CD4-positive, alpha-beta memory T cell (primary cell): Measurements from ENCODE around the gene SIAH3. TPM values are rescaled to one million over a fixed set of nuclear protein-coding genes. Genes with fewer than 3 reads are reported as not detected.
A peak's percentile ranks its signal among the peaks of the same experiment; 100 is the strongest.

Experiments
- CTCF ChIA-PET: fragments of 350-600 bp; sonication (Branson Sonifier 250); formaldehyde crosslinking; loops from one replicate; lab custom pipeline; 2021; ENCODE audit warnings: inconsistent platforms; ENCODE audit not compliant: partially characterized antibody; lab: Charles Lee
- POLR2A ChIA-PET: fragments of 350-600 bp; sonication (Branson Sonifier 250); formaldehyde crosslinking; loops from one replicate; lab custom pipeline; 2021; ENCODE audit not compliant: partially characterized antibody; lab: Charles Lee
- DNase-seq, 5 donors: peaks; one replicate each; pipeline versions ENCODE4 v3.0.0 to v3.0.0-alpha.2; 2020 to 2022; ENCODE audit warnings: mixed read lengths in 1 of 5
- H3K27ac ChIP-seq: one replicate; pipeline ENCODE4 v1.7.0; 2013; ENCODE audit warnings: low read depth, low read length
- H3K27me3 ChIP-seq: 2 replicates; pipeline ENCODE4 v1.7.0; 2013; ENCODE audit warnings: mild to moderate bottlenecking, low read length, moderate library complexity; ENCODE audit not compliant: insufficient read depth
- H3K36me3 ChIP-seq: 2 replicates; pipeline ENCODE4 v1.7.0; 2013; ENCODE audit warnings: mild to moderate bottlenecking, low read length, moderate library complexity; ENCODE audit not compliant: insufficient read depth
- H3K4me1 ChIP-seq: 2 replicates; pipeline ENCODE4 v1.7.0; 2013; ENCODE audit warnings: mild to moderate bottlenecking, low read length, moderate library complexity; ENCODE audit not compliant: insufficient read depth
- H3K4me3 ChIP-seq, 2 donors: one replicate each; pipeline ENCODE4 v1.7.0; 2013; ENCODE audit warnings: low read length in 2 of 2, mild to moderate bottlenecking in 1 of 2
- H3K9me3 ChIP-seq, 2 donors: one replicate each; pipeline ENCODE4 v1.7.0; 2013; ENCODE audit warnings: low read length in 2 of 2, control low read depth in 1 of 2; ENCODE audit not compliant: control insufficient read depth in 1 of 2
- H3K27ac Mint-ChIP-seq, 7 donors: one replicate each; pipeline ENCODE4 v1.8.0; 2020 to 2021; ENCODE audit warnings: mixed read lengths in 7 of 7, mild to moderate bottlenecking in 6 of 7, inconsistent platforms in 3 of 7, moderate library complexity in 3 of 7
- H3K27me3 Mint-ChIP-seq, 2 donors: one replicate each; pipeline ENCODE4 v1.8.0; 2020 to 2021; ENCODE audit warnings: mixed read lengths in 2 of 2
- H3K36me3 Mint-ChIP-seq, 2 donors: one replicate each; pipeline ENCODE4 v1.8.0; 2020 to 2021; ENCODE audit warnings: mixed read lengths in 2 of 2, inconsistent platforms in 1 of 2, mild to moderate bottlenecking in 1 of 2
- H3K4me1 Mint-ChIP-seq, 4 donors: one replicate each; pipeline ENCODE4 v1.8.0; 2020 to 2021; ENCODE audit warnings: mixed read lengths in 4 of 4, mild to moderate bottlenecking in 1 of 4
- H3K4me3 Mint-ChIP-seq, 8 donors: one replicate each; pipeline ENCODE4 v1.8.0; 2020 to 2021; ENCODE audit warnings: mixed read lengths in 8 of 8, mild to moderate bottlenecking in 7 of 8, moderate library complexity in 6 of 8, inconsistent platforms in 3 of 8
- H3K9me3 Mint-ChIP-seq, 8 donors: one replicate each; pipeline ENCODE4 v1.8.0; 2020 to 2021; ENCODE audit warnings: mixed read lengths in 8 of 8, mild to moderate bottlenecking in 5 of 8, inconsistent platforms in 3 of 8, moderate library complexity in 1 of 8
- intact Hi-C: fragments of 100-400 bp; cut with micrococcal nuclease; formaldehyde crosslinking; loops from one replicate; pipeline ENCODE4 v1.15.1; 2023
- polyA plus RNA-seq, 2 donors: library from polyadenylated mRNA; unstranded; fragments of 300-500 nt; fragmentation: Illumina TruSeq; gene quantifications; one replicate each; pipeline ENCODE4 v1.2.3, GENCODE V29; 2021
- total RNA-seq, 2 experiments: library from RNA; stranded (reverse); gene quantifications; one replicate each; pipeline ENCODE4 v1.2.3, GENCODE V29; 2021

Gene SIAH3, protein sequence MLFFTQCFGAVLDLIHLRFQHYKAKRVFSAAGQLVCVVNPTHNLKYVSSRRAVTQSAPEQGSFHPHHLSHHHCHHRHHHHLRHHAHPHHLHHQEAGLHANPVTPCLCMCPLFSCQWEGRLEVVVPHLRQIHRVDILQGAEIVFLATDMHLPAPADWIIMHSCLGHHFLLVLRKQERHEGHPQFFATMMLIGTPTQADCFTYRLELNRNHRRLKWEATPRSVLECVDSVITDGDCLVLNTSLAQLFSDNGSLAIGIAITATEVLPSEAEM
- total RNA-seq (1 to 10 TPM; 1.5 to 1.9 TPM), polyA plus RNA-seq (under 1 TPM in 1 of 2 donors, not detected in 1; 0.13 TPM)

DNA sequence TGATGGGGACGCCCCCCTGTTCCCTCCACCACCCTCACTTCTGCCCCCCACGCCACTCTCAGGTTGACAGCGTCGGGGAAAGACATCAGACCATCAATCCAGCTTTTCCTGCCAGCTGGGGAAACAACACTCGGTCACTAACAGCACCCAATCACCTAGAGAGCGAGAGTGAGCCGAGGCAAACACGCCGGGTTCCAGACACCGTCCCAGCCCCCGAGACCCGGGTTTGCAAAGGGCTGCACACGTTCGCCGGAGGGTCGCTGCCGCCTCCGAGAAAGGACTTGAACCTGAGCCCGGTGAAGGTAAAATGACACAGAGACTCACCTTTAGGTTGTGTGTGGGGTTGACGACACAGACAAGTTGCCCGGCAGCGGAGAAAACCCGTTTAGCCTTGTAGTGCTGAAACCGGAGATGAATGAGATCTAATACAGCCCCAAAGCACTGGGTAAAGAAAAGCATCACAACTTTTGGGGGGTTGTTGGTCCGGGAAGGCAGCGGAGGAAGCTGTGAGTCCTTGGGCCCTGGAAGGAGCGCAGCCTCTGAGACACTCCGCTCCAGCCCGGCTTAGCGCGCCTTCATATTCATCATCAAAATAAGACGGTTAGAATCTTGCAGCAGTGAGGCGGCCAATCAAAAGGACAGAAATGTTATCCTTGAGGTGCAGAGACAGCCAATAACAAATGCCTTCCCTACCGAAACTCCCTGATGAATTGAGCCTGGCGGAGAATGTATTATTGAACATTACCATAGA, at the start of gene SIAH3:
SIAH3 (minus strand) TSS at position 583 of the 751 bp plus-strand sequence; CDS start at position 459, 124 bp downstream.
- Histone ChIP-seq H3K4me3 (peak within 1 kb of the TSS in 1 of 2 donors; percentile 40), H3K9me3 (no peaks in the 10 kb centered on the region), H3K27me3 (peaks cover 10% of the 10 kb centered on the region), H3K36me3 (no peaks in the 10 kb centered on the region), H3K4me1 (peaks cover 48% of the 10 kb centered on the region), H3K27ac (no peak within 1 kb of the TSS)
- Mint-ChIP-seq H3K27ac (peak within 1 kb of the TSS; percentile 44 to 89 (median 74)), H3K27me3 (peaks cover 2 to 19% of the 10 kb centered on the region in 2 donors), H3K4me1 (peaks cover 36 to 54% (median 47%) of the 10 kb centered on the region in 4 donors), H3K4me3 (peak within 1 kb of the TSS; percentile 73 to 94 (median 89)), H3K9me3 (peaks cover 0 to 12% (median 6%) of the 10 kb centered on the region in 8 donors), H3K36me3 (no peaks in the 10 kb centered on the region)
- intact Hi-C loops, result no loop called here
- ChIA-PET POLR2A (interaction anchor here (0.6 kb wide), 2 partner anchors 8 to 99 kb away, joined by 3 to 4 read pairs; no protein-coding TSS in a partner anchor), CTCF (no interaction called here)
- DNase-seq, result peak in 4 of 5 donors; percentile 8 to 24 (median 19)

DNA sequence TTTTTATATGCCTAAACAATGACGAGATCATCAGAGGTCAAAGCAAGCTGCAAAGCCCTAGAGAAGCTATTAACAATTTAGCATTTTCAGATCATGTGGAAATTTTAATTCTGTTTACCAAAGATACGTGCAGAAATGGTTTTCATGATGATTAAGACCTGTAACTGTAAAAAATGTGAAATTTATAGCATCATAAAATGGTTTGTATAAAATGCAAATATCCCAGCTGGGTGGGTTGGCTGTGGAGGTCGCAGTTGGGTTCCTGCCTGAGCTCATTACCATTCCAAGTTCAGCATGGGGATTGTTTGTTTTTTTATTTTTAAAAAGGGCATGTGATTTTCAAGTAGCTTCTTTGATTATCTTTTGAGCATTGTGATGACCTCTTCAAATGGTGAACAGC, 47.9 kb upstream of the SIAH3 start:
- Histone ChIP-seq H3K9me3 (no peaks in the 10 kb centered on the region), H3K4me1 (no peaks in the 10 kb centered on the region), H3K27me3 (no peaks in the 10 kb centered on the region), H3K36me3 (no peaks in the 10 kb centered on the region), H3K27ac (no peak overlapping the region), H3K4me3 (no peak overlapping the region)
- Mint-ChIP-seq H3K4me1 (no peaks in the 10 kb centered on the region), H3K27me3 (peaks cover 16% of the 10 kb centered on the region in 2 donors), H3K36me3 (no peaks in the 10 kb centered on the region), H3K9me3 (peaks cover 0 to 3% (median 0%) of the 10 kb centered on the region in 8 donors), H3K4me3 (no peak overlapping the region), H3K27ac (no peak overlapping the region)
- no peak for DNase-seq
- ChIA-PET POLR2A (no interaction called here), CTCF (no interaction called here)
- intact Hi-C loops, result no loop called here

DNA sequence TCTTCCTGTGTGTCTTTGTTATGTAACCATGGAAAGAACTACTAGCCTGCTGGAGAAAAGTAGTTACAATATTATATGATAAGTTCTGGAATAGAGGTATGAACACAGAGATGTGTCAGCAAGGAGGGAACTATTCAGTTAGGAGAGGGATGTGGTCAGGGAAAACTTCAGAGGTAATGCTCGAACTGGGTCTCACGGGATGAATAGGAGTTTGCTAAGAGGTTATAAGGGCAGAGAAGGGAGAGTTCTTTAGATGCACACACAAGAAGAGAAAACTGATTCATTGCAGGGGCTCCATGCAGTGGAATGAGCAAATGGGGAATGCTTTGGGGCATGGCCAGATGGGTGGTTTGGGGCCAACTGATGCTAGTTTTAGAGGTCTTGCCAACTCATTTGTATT, 46.0 kb upstream of the SIAH3 start:
- peaks cover 15 to 16% of the 10 kb centered on the region in 2 donors for H3K27me3 Mint-ChIP-seq
- no peak overlapping the region for H3K4me3 ChIP-seq
- intact Hi-C loops, result no loop called here
- H3K9me3 Mint-ChIP-seq, result peaks cover 0 to 3% (median 0%) of the 10 kb centered on the region in 8 donors
- H3K36me3 Mint-ChIP-seq, result no peaks in the 10 kb centered on the region
- H3K27ac ChIP-seq, result no peak overlapping the region
- CTCF ChIA-PET, result no interaction called here
- no peaks in the 10 kb centered on the region for H3K27me3 ChIP-seq
- POLR2A ChIA-PET, result no interaction called here
- no peaks in the 10 kb centered on the region for H3K36me3 ChIP-seq
- peak overlapping the region in 1 of 7 donors; percentile 1 for H3K27ac Mint-ChIP-seq
- no peak overlapping the region for H3K4me3 Mint-ChIP-seq
- no peaks in the 10 kb centered on the region for H3K4me1 Mint-ChIP-seq
- no peaks in the 10 kb centered on the region for H3K9me3 ChIP-seq
- no peak for DNase-seq
- no peaks in the 10 kb centered on the region for H3K4me1 ChIP-seq

DNA sequence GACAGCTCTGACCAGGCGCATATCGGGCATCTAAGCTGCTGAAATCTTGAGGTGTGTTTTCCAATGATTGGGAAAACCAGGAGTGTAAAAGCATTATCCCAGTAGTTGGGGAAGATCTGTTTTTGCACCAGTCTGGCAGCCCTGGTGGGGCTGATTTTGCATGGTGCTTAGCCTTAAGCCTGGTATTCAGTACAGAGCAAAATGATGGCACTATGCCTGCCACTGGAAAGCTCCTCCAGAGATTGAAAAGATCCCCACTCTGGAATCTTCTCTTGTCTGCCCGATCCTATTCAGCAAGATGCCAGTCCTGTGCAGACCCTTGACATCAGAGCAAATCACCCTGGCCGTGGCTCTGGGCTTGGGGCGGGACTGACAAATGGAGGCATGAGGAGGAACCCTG, 44.7 kb upstream of the SIAH3 start:
- H3K4me3 Mint-ChIP-seq, result no peak overlapping the region
- DNase-seq, result no peak
- H3K9me3 Mint-ChIP-seq, result peaks cover 0 to 3% (median 0%) of the 10 kb centered on the region in 8 donors
- peaks cover 15 to 16% of the 10 kb centered on the region in 2 donors for H3K27me3 Mint-ChIP-seq
- H3K27ac Mint-ChIP-seq, result no peak overlapping the region
- ChIA-PET CTCF (no interaction called here), POLR2A (no interaction called here)
- no peaks in the 10 kb centered on the region for H3K27me3 ChIP-seq
- no peak overlapping the region for H3K27ac ChIP-seq
- no peak overlapping the region for H3K4me3 ChIP-seq
- no peaks in the 10 kb centered on the region for H3K36me3 Mint-ChIP-seq
- intact Hi-C loops, result no loop called here
- H3K9me3 ChIP-seq, result no peaks in the 10 kb centered on the region
- no peaks in the 10 kb centered on the region for H3K4me1 Mint-ChIP-seq
- H3K4me1 ChIP-seq, result no peaks in the 10 kb centered on the region
- no peaks in the 10 kb centered on the region for H3K36me3 ChIP-seq

DNA sequence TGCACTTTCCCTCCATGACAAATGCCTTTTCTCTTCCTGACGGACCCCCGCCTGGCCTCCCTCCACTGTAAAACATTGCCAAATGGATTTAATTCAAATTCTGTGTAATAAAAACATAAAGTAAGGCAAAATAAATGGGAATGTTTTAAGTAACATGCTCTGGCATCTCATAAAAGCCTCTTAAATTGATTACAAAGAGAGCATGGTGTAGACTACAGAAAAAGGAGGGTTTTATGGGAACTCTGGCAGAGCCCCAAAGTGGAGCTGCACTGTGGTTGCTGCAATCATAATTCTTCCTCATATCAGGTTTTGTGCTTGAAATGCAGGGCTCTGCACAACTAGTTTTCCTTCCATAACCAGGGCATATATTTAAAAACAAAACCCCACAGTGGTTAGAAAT, 44.3 kb upstream of the SIAH3 start:
- no peaks in the 10 kb centered on the region for H3K4me1 Mint-ChIP-seq
- H3K36me3 Mint-ChIP-seq, result no peaks in the 10 kb centered on the region
- ChIA-PET POLR2A (no interaction called here), CTCF (no interaction called here)
- Histone ChIP-seq H3K9me3 (no peaks in the 10 kb centered on the region), H3K27me3 (no peaks in the 10 kb centered on the region), H3K4me1 (no peaks in the 10 kb centered on the region), H3K36me3 (no peaks in the 10 kb centered on the region), H3K27ac (no peak overlapping the region), H3K4me3 (no peak overlapping the region)
- intact Hi-C loops, result no loop called here
- H3K27ac Mint-ChIP-seq, result no peak overlapping the region
- peaks cover 15 to 16% of the 10 kb centered on the region in 2 donors for H3K27me3 Mint-ChIP-seq
- H3K4me3 Mint-ChIP-seq, result no peak overlapping the region
- no peak for DNase-seq
- peaks cover 0 to 3% (median 0%) of the 10 kb centered on the region in 8 donors for H3K9me3 Mint-ChIP-seq

DNA sequence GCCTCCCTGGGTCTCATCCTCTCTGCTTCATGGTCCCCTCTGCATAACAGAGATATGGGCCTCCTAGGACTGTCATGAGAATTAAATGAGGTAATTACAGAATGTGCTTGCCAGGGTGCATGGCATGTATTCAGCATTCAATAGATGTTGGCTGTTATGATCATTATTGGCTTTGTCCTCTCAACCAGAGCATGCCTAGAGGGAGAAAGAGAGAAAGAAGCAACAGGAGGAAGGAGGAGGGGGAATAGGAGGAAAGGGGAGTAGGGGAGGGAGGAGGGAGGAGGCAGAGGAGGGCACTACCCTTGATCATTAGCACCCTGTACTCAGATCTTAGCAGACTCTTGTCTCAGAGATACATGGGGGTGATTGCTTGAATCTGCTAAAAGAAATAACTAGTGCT, 41.0 kb upstream of the SIAH3 start:
- intact Hi-C loops, result no loop called here
- Histone ChIP-seq H3K27ac (no peak overlapping the region), H3K36me3 (no peaks in the 10 kb centered on the region), H3K27me3 (no peaks in the 10 kb centered on the region), H3K4me3 (no peak overlapping the region), H3K4me1 (no peaks in the 10 kb centered on the region), H3K9me3 (no peaks in the 10 kb centered on the region)
- Mint-ChIP-seq H3K27ac (no peak overlapping the region), H3K27me3 (peaks cover 3 to 12% of the 10 kb centered on the region in 2 donors), H3K4me3 (no peak overlapping the region), H3K4me1 (no peaks in the 10 kb centered on the region), H3K36me3 (no peaks in the 10 kb centered on the region), H3K9me3 (peaks cover 0 to under 1% (median 0%) of the 10 kb centered on the region in 8 donors)
- ChIA-PET CTCF (no interaction called here), POLR2A (no interaction called here)
- no peak for DNase-seq

DNA sequence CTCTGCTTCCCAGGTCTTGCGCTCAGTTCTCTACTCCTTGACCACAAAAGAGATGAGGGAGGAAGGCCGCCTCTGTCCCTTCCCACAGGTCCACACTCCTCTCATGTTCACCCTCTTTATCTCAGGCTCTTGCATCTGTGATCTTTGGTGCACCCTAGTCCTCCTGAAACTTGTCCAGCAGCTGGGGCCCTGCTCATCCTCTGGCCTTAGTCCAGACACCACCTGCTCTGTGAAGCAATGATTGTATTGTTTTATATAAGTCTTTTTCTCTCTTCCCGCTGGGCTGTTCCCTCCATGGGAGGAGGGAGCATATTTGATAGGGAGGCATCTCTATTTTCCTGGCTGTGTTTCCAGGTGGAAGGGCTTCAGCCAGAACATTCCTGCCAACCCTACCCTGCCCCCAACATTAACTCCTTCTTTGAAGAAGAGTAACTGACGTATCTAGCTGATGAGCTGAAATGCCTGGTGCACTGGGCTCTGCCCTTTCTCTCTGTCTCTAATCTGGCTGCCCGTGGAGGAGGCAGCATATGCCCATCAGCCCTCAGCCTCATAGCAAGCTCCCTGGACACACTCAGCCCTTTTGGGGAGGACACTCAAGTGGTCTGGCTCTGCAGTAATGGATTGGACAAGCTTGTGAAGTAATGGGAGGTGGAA, 38.2 kb upstream of the SIAH3 start:
- H3K4me1 ChIP-seq, result no peaks in the 10 kb centered on the region
- no peak overlapping the region for H3K4me3 Mint-ChIP-seq
- H3K27me3 Mint-ChIP-seq, result peaks cover 3 to 7% of the 10 kb centered on the region in 2 donors
- no peak overlapping the region for H3K4me3 ChIP-seq
- ChIA-PET CTCF (interaction anchor here (0.7 kb wide), 1 partner anchor 338 kb away, joined by 3 read pairs; no protein-coding TSS in a partner anchor), POLR2A (no interaction called here)
- no peak overlapping the region for H3K27ac Mint-ChIP-seq
- no peaks in the 10 kb centered on the region for H3K27me3 ChIP-seq
- no peaks in the 10 kb centered on the region for H3K4me1 Mint-ChIP-seq
- no peaks in the 10 kb centered on the region for H3K36me3 ChIP-seq
- no peaks in the 10 kb centered on the region for H3K9me3 ChIP-seq
- DNase-seq, result no peak
- intact Hi-C loops, result no loop called here
- H3K36me3 Mint-ChIP-seq, result no peaks in the 10 kb centered on the region
- no peak overlapping the region for H3K27ac ChIP-seq
- H3K9me3 Mint-ChIP-seq, result no peaks in the 10 kb centered on the region
